Measurements from ENCODE around the gene SMIM24. TPM values are rescaled to one million over a fixed set of nuclear protein-coding genes. Genes with fewer than 3 reads are reported as not detected.

Gene SMIM24
- total RNA-seq, 2 experiments from 2014 or later, result not detected

DNA sequence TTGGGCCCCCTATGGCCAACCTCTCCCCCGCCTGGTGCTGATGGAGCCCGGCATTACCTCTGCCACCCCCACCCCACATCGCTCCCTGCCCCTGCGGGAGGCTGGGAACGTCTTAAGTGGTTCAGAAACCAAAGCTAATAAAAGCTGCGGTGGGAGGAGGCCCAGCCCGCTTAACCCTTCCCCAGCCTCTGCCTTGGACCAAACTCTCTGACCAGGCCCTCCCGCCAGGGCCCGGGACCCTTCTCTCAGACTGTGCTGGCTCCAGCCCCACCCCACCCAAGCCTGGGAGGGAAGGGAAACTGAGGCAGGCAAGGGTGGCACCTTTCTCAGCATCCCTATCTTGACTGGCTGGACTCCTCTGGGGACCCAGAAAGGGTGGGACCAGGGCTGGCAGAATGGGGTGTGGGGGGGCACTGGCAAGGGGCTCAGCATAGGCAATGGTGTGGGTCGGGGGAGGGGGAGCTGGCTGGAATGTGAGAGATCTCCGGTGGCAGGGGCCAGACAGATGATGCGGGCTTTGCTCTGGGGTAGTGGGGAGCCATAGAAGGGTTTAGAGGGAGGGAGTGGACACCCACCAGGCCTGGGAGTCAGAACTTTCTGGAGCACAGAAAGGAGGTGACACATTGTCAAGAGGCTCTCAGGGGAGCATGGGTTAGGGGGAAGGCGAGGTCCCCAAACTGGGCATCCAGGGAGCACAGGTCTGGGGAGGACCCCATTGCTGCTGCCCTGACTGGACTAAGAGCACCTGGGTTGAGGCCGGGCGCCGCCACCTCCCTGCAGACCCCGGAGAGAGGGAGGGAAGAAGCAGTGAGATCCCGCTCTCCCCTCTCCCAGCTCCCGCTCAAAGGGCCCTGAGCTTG is 21.9 kb downstream of the SMIM24 start:
- TF ChIP-seq, protein P1, sequence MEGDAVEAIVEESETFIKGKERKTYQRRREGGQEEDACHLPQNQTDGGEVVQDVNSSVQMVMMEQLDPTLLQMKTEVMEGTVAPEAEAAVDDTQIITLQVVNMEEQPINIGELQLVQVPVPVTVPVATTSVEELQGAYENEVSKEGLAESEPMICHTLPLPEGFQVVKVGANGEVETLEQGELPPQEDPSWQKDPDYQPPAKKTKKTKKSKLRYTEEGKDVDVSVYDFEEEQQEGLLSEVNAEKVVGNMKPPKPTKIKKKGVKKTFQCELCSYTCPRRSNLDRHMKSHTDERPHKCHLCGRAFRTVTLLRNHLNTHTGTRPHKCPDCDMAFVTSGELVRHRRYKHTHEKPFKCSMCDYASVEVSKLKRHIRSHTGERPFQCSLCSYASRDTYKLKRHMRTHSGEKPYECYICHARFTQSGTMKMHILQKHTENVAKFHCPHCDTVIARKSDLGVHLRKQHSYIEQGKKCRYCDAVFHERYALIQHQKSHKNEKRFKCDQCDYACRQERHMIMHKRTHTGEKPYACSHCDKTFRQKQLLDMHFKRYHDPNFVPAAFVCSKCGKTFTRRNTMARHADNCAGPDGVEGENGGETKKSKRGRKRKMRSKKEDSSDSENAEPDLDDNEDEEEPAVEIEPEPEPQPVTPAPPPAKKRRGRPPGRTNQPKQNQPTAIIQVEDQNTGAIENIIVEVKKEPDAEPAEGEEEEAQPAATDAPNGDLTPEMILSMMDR (IDR thresholded peaks at IDR 0.05), result no peak
- Histone ChIP-seq H3K36me3 (ENCODE audit: insufficient read depth, low read length) (peaks cover 32% of the 10 kb centered on the region), H3K4me3 (ENCODE audit: low read length) (no peak overlapping the region), H3K4me1 (ENCODE audit: insufficient read depth, low read length) (peaks cover 7% of the 10 kb centered on the region), H3K9me3 (ENCODE audit: control insufficient read depth in 1 of 2, insufficient read depth in 1 of 2, low read length in 2 of 2) (no peaks in the 10 kb centered on the region), H3K27me3 (ENCODE audit: control insufficient read depth in 1 of 2, insufficient read depth in 2 of 2, low read length in 2 of 2) (no peaks in the 10 kb centered on the region), H3K27ac (ENCODE audit: low read depth in 1 of 2, low read length in 2 of 2) (no peak overlapping the region)
- H3K4me1 Mint-ChIP-seq (ENCODE audit: low read depth), result no peaks in the 10 kb centered on the region
- no peaks in the 10 kb centered on the region for H3K27me3 Mint-ChIP-seq
- DNase-seq, result no peak
- intact Hi-C loops (cut with DNase I, micrococcal nuclease), result no loop called here
- H3K4me3 Mint-ChIP-seq, result no peak overlapping the region
- ChIA-PET POLR2A (no interaction called here), CTCF (no interaction called here)
- H3K27ac Mint-ChIP-seq, result no peak overlapping the region
- no peaks in the 10 kb centered on the region for H3K9me3 Mint-ChIP-seq
- no peak for ATAC-seq (ENCODE audit: poor library complexity)
- H3K36me3 Mint-ChIP-seq (ENCODE audit: low read depth), result peaks cover 9% of the 10 kb centered on the region

DNA sequence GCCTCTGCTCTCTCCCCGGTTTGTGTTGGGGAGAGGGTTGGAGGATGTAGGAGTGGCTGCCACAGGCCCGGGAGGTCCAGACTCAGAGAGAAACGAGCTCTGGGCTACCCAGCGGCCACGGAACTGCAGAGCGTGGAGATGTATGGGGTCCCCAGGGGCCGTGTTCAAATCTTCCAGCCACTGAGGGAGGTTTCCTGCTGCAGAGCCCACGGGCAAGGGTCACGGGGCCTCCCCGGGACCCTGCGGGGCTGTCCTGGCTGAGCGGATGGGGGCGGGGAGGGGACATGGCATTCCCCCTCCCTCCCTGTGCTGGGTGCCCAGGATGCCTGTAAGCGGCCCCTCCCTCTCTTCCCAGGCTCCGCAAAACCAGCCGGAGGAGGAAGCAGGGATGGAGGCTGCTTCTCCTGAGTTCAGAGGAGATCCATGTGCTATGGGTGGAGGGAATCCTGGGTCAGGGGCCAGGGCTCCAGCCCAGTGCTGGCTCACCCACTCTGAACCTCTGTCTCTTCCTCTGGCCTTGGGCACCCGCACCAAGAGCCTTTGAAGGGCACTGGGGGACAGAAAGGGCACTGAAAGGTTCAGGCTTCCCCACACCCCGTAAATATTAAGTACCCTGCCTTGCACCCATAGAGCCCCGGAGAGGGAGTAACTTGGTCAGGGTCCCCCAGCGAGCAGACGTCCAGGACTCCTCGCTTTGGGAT is 22.6 kb downstream of the SMIM24 start:
- H3K27ac Mint-ChIP-seq, result no peak overlapping the region
- TF ChIP-seq, protein P1 (IDR thresholded peaks at IDR 0.05), result no peak
- H3K4me3 Mint-ChIP-seq, result no peak overlapping the region
- H3K36me3 Mint-ChIP-seq (ENCODE audit: low read depth), result peaks cover 8% of the 10 kb centered on the region
- H3K36me3 ChIP-seq (ENCODE audit: insufficient read depth, low read length), result peaks cover 35% of the 10 kb centered on the region
- no peaks in the 10 kb centered on the region for H3K9me3 Mint-ChIP-seq
- H3K9me3 ChIP-seq (ENCODE audit: control insufficient read depth in 1 of 2, insufficient read depth in 1 of 2, low read length in 2 of 2), result no peaks in the 10 kb centered on the region
- ChIA-PET CTCF (no interaction called here), POLR2A (no interaction called here)
- no peaks in the 10 kb centered on the region for H3K27me3 Mint-ChIP-seq
- no peaks in the 10 kb centered on the region for H3K4me1 Mint-ChIP-seq (ENCODE audit: low read depth)
- H3K4me3 ChIP-seq (ENCODE audit: low read length), result no peak overlapping the region
- no peak overlapping the region for H3K27ac ChIP-seq (ENCODE audit: low read depth in 1 of 2, low read length in 2 of 2)
- DNase-seq (no peak), ATAC-seq (ENCODE audit: poor library complexity) (no peak)
- intact Hi-C loops (cut with DNase I, micrococcal nuclease), result no loop called here
- peaks cover 7% of the 10 kb centered on the region for H3K4me1 ChIP-seq (ENCODE audit: insufficient read depth, low read length)
- H3K27me3 ChIP-seq (ENCODE audit: control insufficient read depth in 1 of 2, insufficient read depth in 2 of 2, low read length in 2 of 2), result no peaks in the 10 kb centered on the region

DNA sequence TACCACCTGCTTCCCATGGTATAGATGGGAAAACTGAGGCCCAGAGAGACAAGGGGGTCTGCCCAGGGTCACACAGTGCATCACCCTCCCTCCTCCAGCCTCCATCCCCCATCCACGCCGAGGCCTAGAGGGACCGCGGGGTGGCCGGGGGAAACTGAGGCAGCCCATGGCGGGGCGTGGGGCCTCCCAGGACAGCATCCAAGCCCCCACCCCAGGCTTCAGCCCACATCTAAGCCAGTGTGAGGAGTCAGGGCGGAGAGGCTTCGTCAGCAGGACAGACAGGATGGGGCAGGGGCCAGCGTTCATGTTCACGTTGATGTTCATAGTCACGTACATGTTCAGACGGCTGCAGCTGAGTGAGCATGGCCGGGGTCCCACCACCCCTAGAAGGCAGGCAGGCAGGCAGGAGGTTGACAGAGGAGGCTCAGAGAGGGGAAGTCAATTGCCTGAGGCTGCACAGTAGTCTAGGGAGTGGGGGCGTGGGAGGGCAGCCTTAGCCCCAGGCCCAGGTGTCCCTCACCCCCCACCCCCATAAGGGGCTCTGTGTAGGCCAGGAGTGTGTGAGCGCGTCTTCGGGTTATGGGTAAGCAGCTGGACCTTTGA is 23.3 kb downstream of the SMIM24 start:
- no peak for ATAC-seq (ENCODE audit: poor library complexity)
- Histone ChIP-seq H3K27me3 (ENCODE audit: control insufficient read depth in 1 of 2, insufficient read depth in 2 of 2, low read length in 2 of 2) (no peaks in the 10 kb centered on the region), H3K4me3 (ENCODE audit: low read length) (no peak overlapping the region), H3K27ac (ENCODE audit: low read depth in 1 of 2, low read length in 2 of 2) (no peak overlapping the region), H3K9me3 (ENCODE audit: control insufficient read depth in 1 of 2, insufficient read depth in 1 of 2, low read length in 2 of 2) (no peaks in the 10 kb centered on the region), H3K4me1 (ENCODE audit: insufficient read depth, low read length) (peaks cover 7% of the 10 kb centered on the region), H3K36me3 (ENCODE audit: insufficient read depth, low read length) (peaks cover 41% of the 10 kb centered on the region)
- H3K9me3 Mint-ChIP-seq, result no peaks in the 10 kb centered on the region
- intact Hi-C loops (cut with DNase I, micrococcal nuclease), result no loop called here
- H3K4me1 Mint-ChIP-seq (ENCODE audit: low read depth), result no peaks in the 10 kb centered on the region
- H3K27me3 Mint-ChIP-seq, result no peaks in the 10 kb centered on the region
- no peak for DNase-seq
- TF ChIP-seq, protein P1 (IDR thresholded peaks at IDR 0.05), result no peak
- H3K36me3 Mint-ChIP-seq (ENCODE audit: low read depth), result peaks cover 11% of the 10 kb centered on the region
- POLR2A ChIA-PET, result no interaction called here
- H3K27ac Mint-ChIP-seq, result no peak overlapping the region
- CTCF ChIA-PET, result no interaction called here
- H3K4me3 Mint-ChIP-seq, result no peak overlapping the region
